Mammary epithelial cell (primary cell): ENCODE results near the gene FOXD2.

Source experiments
- EZH2 ChIP-seq: IDR thresholded peaks from 2 replicates; pipeline ENCODE4 v1.6.1; 2012; ENCODE audit warnings: low read length, inconsistent platforms, borderline replicate concordance
- TF ChIP-seq, protein P1 (sequence below), 2 donors: IDR thresholded peaks in 1 of 2; conservative IDR thresholded peaks in 1 of 2; 2 replicates each; pipeline ENCODE4 v1.5.1; 2011 to 2012; ENCODE audit warnings: inconsistent platforms in 2 of 2, low read length in 2 of 2, mild to moderate bottlenecking in 2 of 2, control low read depth in 1 of 2, low read depth in 1 of 2; ENCODE audit not compliant: insufficient read depth in 1 of 2; ENCODE audit errors: extremely low read depth in 1 of 2

DNA sequence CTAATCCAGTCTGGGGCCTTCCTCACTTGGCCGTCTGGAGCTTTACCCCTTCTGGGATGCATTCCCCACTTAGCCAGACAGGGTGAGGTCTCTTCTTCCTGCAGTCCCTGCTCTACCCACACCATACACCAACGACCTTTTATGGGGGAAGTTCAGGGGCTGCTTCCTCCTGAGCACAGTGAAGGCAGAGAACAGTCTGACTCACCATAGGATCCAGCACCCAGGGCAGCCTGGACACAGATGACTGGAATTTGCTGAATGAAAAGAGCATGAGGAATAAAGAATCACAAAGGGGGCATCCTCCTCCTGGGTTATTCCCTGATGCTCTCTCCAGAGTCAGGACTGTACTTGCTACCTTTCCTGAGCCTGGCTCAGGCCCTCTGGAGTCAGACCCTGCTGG lies 26.4 kb upstream of the FOXD2 start:
- TF ChIP-seq, protein P1, sequence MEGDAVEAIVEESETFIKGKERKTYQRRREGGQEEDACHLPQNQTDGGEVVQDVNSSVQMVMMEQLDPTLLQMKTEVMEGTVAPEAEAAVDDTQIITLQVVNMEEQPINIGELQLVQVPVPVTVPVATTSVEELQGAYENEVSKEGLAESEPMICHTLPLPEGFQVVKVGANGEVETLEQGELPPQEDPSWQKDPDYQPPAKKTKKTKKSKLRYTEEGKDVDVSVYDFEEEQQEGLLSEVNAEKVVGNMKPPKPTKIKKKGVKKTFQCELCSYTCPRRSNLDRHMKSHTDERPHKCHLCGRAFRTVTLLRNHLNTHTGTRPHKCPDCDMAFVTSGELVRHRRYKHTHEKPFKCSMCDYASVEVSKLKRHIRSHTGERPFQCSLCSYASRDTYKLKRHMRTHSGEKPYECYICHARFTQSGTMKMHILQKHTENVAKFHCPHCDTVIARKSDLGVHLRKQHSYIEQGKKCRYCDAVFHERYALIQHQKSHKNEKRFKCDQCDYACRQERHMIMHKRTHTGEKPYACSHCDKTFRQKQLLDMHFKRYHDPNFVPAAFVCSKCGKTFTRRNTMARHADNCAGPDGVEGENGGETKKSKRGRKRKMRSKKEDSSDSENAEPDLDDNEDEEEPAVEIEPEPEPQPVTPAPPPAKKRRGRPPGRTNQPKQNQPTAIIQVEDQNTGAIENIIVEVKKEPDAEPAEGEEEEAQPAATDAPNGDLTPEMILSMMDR (conservative IDR thresholded peaks at IDR 0.05 in 1 of 2, IDR thresholded peaks at IDR 0.05 in 1 of 2; ENCODE audit: extremely low read depth in 1 of 2, insufficient read depth in 1 of 2, low read depth in 1 of 2, low read length in 2 of 2), result no peak
- no peak for TF ChIP-seq EZH2
